GM12891 (cell line): Measurements from ENCODE around the gene DCUN1D3.

Experiments
- PAX5 ChIP-seq: IDR thresholded peaks from 2 replicates; pipeline ENCODE4 v1.6.1; 2011; ENCODE audit warnings: low read length, moderate library complexity, mild to moderate bottlenecking; ENCODE audit not compliant: insufficient read depth, severe bottlenecking
- POLR2A ChIP-seq: IDR thresholded peaks from 2 replicates; pipeline ENCODE4 v1.6.1; 2011; ENCODE audit warnings: low read depth, low read length, control low read depth
- POLR2AphosphoS5 ChIP-seq: IDR thresholded peaks from 2 replicates; pipeline ENCODE4 v1.6.1; 2011; ENCODE audit warnings: low read depth, low read length, control low read depth
- SPI1 ChIP-seq: IDR thresholded peaks from 2 replicates; pipeline ENCODE4 v1.6.1; 2011; ENCODE audit warnings: low read depth, low read length, control low read depth
- TAF1 ChIP-seq: IDR thresholded peaks from 2 replicates; pipeline ENCODE4 v1.6.1; 2011; ENCODE audit warnings: low read depth, low read length, control low read depth

DNA sequence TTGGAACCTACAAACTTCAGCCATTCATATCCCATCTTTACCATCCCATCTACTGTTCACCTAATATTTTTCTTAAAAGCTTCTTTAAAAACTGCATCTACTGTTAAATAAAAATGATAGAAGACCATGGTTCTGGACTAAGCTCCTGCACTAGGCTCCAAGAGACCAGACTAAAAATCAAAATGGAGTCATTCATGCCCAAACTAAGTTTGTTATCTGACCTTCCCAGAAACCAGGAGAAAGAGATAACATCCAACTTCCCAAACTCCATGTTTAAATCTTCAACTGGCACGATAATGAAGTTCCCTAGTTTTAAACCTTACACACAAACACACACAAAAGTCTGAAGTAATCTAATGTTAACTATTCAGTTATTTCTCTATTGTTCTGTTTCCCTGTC is 13.8 kb downstream of the DCUN1D3 start:
- TF ChIP-seq POLR2A (no peak), TAF1 (no peak), POLR2AphosphoS5 (no peak), PAX5 (no peak), SPI1 (no peak)
